Peyer's patch (tissue), 4 donors: ENCODE data around the gene KAT2A.

Experiments
- CTCF ChIP-seq, 6 experiments: fragments of 450-650 bp in 4 of 6; fragments of 200-600 bp in 2 of 6; sonication (generic) in 1 of 6; IDR thresholded peaks; one replicate each; pipeline ENCODE4 v1.5.1; 2017 to 2019; ENCODE audit warnings: antibody characterized with exemption in 6 of 6, mild to moderate bottlenecking in 3 of 6, moderate library complexity in 1 of 6
- POLR2A ChIP-seq, 2 donors: fragments of 450-650 bp; IDR thresholded peaks; one replicate each; pipeline ENCODE4 v1.5.1; 2017; ENCODE audit warnings: antibody characterized with exemption in 2 of 2, mild to moderate bottlenecking in 2 of 2, moderate library complexity in 2 of 2

- TF ChIP-seq POLR2A (IDR thresholded peaks at IDR 0.05) (no peak), CTCF (IDR thresholded peaks at IDR 0.05) (no peak)
Observed at GRCh38 chr17:42126836-42127235, 5.7 kb upstream of the KAT2A start.
